Right ventricle myocardium superior (tissue), 1 donor: ENCODE data around the gene SNX18. TPM values are rescaled to one million over a fixed set of nuclear protein-coding genes. Genes with fewer than 3 reads are reported as not detected.
A peak's percentile ranks its signal among the peaks of the same experiment; 100 is the strongest.

ENCODE experiments used
- ATAC-seq: fragments of 200-7000 bp; cut with Tn5 transposase; one replicate; pipeline ENCODE4 v1.9.1; 2020; ENCODE audit warnings: mild to moderate bottlenecking; ENCODE audit not compliant: poor library complexity
- DNase-seq: peaks from one replicate; pipeline ENCODE4 v3.0.0-alpha.2; 2020
- intact Hi-C: fragments of 100-400 bp; cut with DNase I; formaldehyde crosslinking; loops from one replicate; pipeline ENCODE4 v1.11.2; 2022
- total RNA-seq: library from RNA; stranded (reverse); fragmentation: NEBNext Ultra II Directional; extraction: Animal tissue kit (Norgen Biotek cat#: 25700); gene quantifications from one replicate; pipeline ENCODE4 v1.2.1, GENCODE V29; 2021
- donor health status: DM: no; HTN: yes; CAD: no; lungs with severe emphysema.

Gene SNX18
- total RNA-seq, 1 donor from 2014 or later = 24.9 TPM

- intact Hi-C loops = no loop called here
- no peak for ATAC-seq
Observed at GRCh38 chr5:54563083-54563761, 45.7 kb downstream of the SNX18 start.

GRCh38 chr5:54567996-54568395 is 50.4 kb downstream of the SNX18 start:
- no peak for DNase-seq
- ATAC-seq = no peak
- intact Hi-C loops = no loop called here

More at GRCh38 chr5:54563083-54563761, 45.7 kb downstream of the SNX18 start:
- DNase-seq = no peak

DNA sequence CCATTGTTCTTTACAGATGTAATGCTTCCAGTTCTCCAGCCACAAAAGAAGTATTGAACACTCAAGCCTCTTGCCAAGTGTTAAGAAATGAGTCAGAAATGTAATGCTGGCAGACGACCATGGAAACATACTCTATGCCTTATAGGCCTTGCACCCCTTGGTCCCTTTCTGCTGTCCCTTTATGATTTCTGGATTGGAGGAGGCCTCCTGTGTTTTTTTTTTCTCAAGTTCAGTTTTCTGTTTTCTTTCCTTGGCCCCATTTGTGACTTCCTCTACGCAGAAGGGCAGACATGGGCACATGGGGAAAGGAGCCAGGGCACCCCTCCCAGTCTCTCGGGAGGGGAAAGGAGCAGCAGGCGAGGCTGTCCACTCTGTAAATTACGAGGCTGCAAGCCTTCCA is 53.4 kb downstream of the SNX18 start:
- peak; percentile 63 for DNase-seq
- no peak for ATAC-seq
- intact Hi-C loops = no loop called here

DNA sequence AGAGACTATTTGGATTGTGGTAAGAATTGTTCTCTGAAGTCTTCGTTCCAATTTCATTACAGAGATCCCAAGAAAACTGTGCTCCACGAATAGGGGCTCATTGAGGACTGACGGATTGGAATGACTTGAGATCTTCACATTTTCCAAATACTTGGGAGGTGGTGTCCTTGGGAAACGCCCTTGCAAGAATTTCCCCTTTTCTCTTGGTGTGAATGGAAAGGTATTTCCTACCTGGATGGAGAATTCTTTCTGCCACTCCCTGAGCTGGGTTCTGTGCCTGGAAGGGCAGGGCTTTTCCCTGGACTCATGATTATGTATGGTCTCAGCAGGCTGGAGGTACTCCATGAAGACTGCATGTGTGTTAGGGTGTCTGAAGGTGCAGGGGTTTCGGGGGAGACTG is 53.9 kb downstream of the SNX18 start:
- ATAC-seq (no peak), DNase-seq (no peak)
- intact Hi-C loops = no loop called here

GRCh38 chr5:54573812-54574489 is 56.4 kb downstream of the SNX18 start:
- intact Hi-C loops = no loop called here
- ATAC-seq (no peak), DNase-seq (no peak)

- intact Hi-C loops = no loop called here
- ATAC-seq (peak; percentile 38), DNase-seq (no peak)
Observed at GRCh38 chr5:54577528-54577927, 60.0 kb downstream of the SNX18 start.

- DNase-seq (no peak), ATAC-seq (no peak)
- intact Hi-C loops = no loop called here
Observed at GRCh38 chr5:54577937-54578653, 60.5 kb downstream of the SNX18 start.

DNA sequence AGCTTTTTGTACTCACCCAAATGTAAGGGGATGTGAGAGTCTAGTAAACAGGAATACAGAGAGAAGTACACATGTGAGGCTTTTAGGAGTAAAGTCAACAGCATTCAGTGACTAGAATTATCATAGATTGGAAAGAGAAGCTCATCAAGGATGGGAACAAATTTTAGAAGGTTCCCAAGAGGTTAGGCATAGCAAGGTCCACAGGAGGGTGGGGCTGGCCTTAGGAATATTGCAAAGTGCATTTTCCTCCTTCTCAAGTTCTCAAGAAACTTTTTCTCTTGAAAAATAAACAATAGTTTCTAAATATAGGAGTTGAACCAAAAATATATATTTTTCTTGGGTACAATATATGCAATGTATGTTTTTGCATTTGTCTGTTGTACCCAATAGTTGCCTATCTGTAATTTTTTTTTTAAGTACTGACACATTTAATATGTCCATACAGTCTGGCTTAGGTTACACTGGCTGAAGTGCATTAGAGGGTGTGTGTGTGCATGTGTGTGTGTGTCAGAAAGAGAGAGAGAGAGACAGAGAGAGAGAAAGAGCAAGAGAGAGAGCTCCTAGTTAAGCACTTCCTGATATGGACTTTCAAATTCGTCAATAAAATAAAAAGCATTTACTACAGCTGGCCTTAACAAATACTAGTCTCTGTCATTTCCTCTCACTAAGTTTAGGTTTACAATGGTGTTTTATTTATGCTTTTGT is 62.2 kb downstream of the SNX18 start:
- DNase-seq (no peak), ATAC-seq (no peak)
- intact Hi-C loops = loop anchor here (5.0 kb wide), 1 partner anchor 62 kb away; the partner anchor contains the start of gene SNX18

DNA sequence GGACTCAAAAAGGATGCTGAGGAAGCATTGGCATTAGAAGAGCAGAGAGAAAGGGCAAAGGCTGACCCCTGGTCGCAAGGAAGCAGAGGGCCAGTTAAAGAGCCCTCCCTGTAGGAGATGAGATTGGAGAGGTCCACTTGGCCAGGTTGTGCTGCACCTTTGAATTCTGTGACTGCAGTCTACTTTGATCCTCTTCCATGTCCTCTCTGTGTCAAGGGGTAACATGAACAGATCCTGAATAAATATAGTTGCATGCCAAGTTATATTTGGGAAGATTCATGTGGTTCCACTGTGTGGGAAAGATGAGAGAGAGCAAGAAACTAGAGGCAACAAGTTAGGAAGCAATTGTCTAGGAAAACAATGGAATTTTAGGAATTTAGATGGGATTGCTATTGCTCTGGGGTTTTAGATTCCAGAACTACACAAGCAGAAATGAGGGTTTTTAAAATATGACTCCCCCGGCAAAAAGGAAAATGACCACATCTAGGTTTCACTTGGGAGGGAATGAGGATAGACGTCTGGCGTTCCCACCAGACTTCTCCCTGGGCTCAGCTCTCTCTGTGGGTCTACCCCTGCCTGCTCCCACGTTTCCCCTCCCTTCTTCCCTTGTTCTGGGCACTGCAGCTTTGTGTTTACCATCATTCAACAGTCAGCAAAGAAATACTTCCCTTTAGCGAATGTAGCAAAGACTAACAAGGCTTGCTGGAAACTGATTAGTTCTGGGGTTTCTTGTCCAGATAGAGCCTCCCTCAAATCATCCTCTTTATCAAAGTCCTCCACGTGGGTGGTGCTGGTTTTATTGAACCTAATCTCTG is 63.6 kb downstream of the SNX18 start:
- intact Hi-C loops = loop anchor here (5.0 kb wide), 1 partner anchor 64 kb away; the partner anchor contains the start of gene SNX18
- no peak for DNase-seq
- peak; percentile 47 for ATAC-seq

DNA sequence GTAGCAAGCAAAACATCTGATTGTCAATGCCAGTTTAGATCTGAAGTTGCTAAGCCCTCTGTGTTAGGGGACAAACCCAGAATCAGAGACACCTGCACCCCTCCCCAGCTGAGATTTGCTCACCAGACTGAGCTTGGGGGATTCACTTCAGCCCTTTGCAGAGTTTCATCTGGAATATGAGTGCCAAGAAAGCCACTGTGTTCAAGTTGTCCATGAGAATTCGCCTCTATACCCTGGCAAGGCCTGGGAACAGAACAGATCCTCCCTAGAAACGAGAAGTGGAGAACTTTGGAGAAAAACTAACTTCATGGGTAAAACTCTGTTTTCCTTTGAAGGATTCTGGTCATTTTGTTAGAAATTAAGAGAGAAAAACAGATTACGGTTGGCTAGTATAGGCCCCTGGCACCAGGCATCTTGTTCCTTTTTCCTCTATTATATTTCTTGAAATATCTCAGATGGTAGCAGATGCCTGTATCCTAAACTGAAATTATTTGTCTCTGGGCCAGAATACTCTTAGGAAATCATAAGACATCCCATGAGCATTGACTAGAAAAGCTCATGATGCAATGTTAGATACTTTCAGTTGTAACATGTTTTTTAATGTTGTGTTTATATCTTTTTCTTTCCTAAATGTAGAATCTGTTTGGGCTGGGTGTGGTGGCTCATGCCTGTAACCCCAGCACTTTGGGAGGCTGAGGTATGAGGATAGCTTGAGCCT is 64.4 kb downstream of the SNX18 start:
- ATAC-seq = peak; percentile 79
- DNase-seq = no peak
- intact Hi-C loops = loop anchor here (5.0 kb wide), 1 partner anchor 65 kb away; the partner anchor contains the start of gene SNX18

GRCh38 chr5:54586336-54586735 is 68.8 kb downstream of the SNX18 start:
- DNase-seq (no peak), ATAC-seq (no peak)
- intact Hi-C loops = no loop called here

DNA sequence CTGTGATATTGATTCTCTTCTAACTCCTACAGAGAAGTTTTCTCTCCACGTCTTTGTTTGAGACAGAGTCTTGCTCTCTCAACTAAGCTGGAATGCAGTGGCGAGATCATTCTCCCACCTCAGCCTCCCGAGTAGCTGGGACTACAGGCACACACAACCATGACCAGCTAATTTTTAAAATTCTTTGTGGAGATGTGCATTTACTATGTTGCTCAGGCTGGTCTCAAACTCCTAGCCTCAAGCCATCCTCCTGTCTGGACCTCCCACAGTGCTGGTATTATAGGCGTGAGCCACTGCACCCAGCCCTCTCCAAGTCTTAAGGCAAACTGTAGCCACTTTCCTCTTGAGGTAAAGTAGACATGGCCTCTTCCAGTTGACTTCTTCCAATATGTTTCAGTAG is 72.2 kb downstream of the SNX18 start:
- no peak for DNase-seq
- ATAC-seq = no peak
- intact Hi-C loops = no loop called here

- ATAC-seq = no peak
- DNase-seq = no peak
- intact Hi-C loops = no loop called here
Observed at GRCh38 chr5:54590824-54591223, 73.3 kb downstream of the SNX18 start.

- DNase-seq (no peak), ATAC-seq (no peak)
- intact Hi-C loops = no loop called here
Observed at GRCh38 chr5:54593779-54594178, 76.2 kb downstream of the SNX18 start.

DNA sequence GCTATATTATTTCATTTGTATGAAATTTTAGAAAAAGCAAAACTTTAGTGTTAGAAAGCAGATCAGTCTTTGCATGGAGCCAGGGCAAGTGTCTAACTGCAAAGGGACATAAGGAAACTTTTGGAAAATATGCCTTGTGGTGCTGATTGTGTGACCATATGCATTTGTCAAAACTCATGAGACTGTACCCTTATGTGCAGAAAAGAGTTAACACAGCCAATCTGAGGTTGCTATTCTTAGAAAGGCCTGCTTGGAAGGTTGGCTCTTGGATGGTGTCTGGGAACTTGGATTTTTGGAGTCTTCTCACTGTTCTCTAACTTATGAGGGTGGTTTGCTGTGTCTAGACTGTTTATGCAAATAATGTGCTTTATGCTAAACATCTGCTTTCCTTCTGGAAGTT is 76.6 kb downstream of the SNX18 start:
- DNase-seq (no peak), ATAC-seq (no peak)
- intact Hi-C loops = no loop called here

GRCh38 chr5:54595721-54596120 is 78.2 kb downstream of the SNX18 start:
- no peak for DNase-seq
- no peak for ATAC-seq
- intact Hi-C loops = no loop called here
